Activated naive CD4-positive, alpha-beta T cell (primary cell): Measurements from ENCODE around the gene ELOA2.
"Not testable (repeated sequence)": the region's sequence is repeated elsewhere in the genome, so short reads cannot be mapped to it uniquely, and the experiment has no call there.

ENCODE experiments used
- DNase-seq, 4 experiments: peaks; one replicate each; lab custom pipeline; 2025; lab: John Stamatoyannopoulos, UW

The ELOA2 gene

GRCh38 chr18:47035156-47035671, at the start of gene ELOA2:
TSS of gene ELOA2 (minus strand) at chr18:47035621. CDS start at chr18:47035264, 357 bp downstream.
- no peak for DNase-seq

GRCh38 chr18:47081578-47081977, 46.2 kb upstream of the ELOA2 start:
- DNase-seq = no peak

GRCh38 chr18:47080872-47081271, 45.5 kb upstream of the ELOA2 start:
- no peak for DNase-seq

- DNase-seq = no peak
Observed at GRCh38 chr18:47077111-47077510, 41.7 kb upstream of the ELOA2 start.

- no peak for DNase-seq
Observed at GRCh38 chr18:47075098-47075883, 39.9 kb upstream of the ELOA2 start.

- no peak for DNase-seq
Observed at GRCh38 chr18:47067648-47068047, 32.2 kb upstream of the ELOA2 start.

GRCh38 chr18:47063096-47063495, 27.7 kb upstream of the ELOA2 start:
- DNase-seq = no peak

GRCh38 chr18:47062471-47062870, 27.1 kb upstream of the ELOA2 start:
- DNase-seq = no peak

GRCh38 chr18:47054369-47054768, 18.9 kb upstream of the ELOA2 start:
- DNase-seq = no peak

GRCh38 chr18:47050468-47050867, 15.0 kb upstream of the ELOA2 start:
- no peak for DNase-seq

- no peak for DNase-seq
Observed at GRCh38 chr18:47040982-47041381, 5.6 kb upstream of the ELOA2 start.

GRCh38 chr18:47036927-47037578, 1.6 kb upstream of the ELOA2 start:
- DNase-seq = no peak

GRCh38 chr18:47036298-47036874, 965 bp upstream of the ELOA2 start:
- DNase-seq = no peak

- DNase-seq = not testable (repeated sequence)
Observed at GRCh38 chr18:47034591-47034990, 830 bp downstream of the ELOA2 start.

- DNase-seq = no peak
Observed at GRCh38 chr18:47032945-47033344, 2.5 kb downstream of the ELOA2 start.

- DNase-seq = not testable (repeated sequence)
Observed at GRCh38 chr18:47030887-47031286, 4.5 kb downstream of the ELOA2 start.

GRCh38 chr18:47029684-47030353, 5.6 kb downstream of the ELOA2 start:
- DNase-seq = not testable (repeated sequence)

- DNase-seq = not testable (repeated sequence)
Observed at GRCh38 chr18:47028738-47029137, 6.7 kb downstream of the ELOA2 start.

- DNase-seq = not testable (repeated sequence)
Observed at GRCh38 chr18:47025557-47026174, 9.8 kb downstream of the ELOA2 start.

- DNase-seq = not testable (repeated sequence)
Observed at GRCh38 chr18:47023769-47024465, 11.5 kb downstream of the ELOA2 start.

GRCh38 chr18:47022821-47023220, 12.6 kb downstream of the ELOA2 start:
- DNase-seq = not testable (repeated sequence)
